Measurements from ENCODE around the gene GRHL3. TPM values are rescaled to one million over a fixed set of nuclear protein-coding genes. Genes with fewer than 3 reads are reported as not detected.

The GRHL3 gene
- total and polyA plus RNA-seq, 8 donors: 0.11 to 0.86 (median 0.35) TPM

GRCh38 chr1:24364975-24365678 is 46.0 kb downstream of the GRHL3 start:
- Histone ChIP-seq H3K4me1 (no peaks in the 10 kb centered on the region), H3K27ac (no peak overlapping the region), H3K4me3 (no peak overlapping the region), H3K27me3 (no peaks in the 10 kb centered on the region), H3K36me3 (peaks cover 0 to under 1% (median 0%) of the 10 kb centered on the region in 3 donors), H3K9me3 (no peaks in the 10 kb centered on the region)
- intact Hi-C loops (cut with DNase I): no loop called here
- DNase-seq (no peak), ATAC-seq (peak in 2 of 4 donors; percentile 26 to 73), FAIRE-seq (no peak)
- 86 to 88% methylated on average over 11 of the region's 11 CpGs for WGBS, 2 donors
- TF ChIP-seq CTCF (IDR thresholded peaks at IDR 0.05): no peak

GRCh38 chr1:24366707-24367106 is 47.5 kb downstream of the GRHL3 start:
- Histone ChIP-seq H3K27me3 (no peaks in the 10 kb centered on the region), H3K36me3 (no peaks in the 10 kb centered on the region), H3K4me1 (no peaks in the 10 kb centered on the region), H3K4me3 (no peak overlapping the region), H3K9me3 (no peaks in the 10 kb centered on the region), H3K27ac (no peak overlapping the region)
- DNase-seq (no peak), FAIRE-seq (no peak), ATAC-seq (no peak)
- TF ChIP-seq CTCF (IDR thresholded peaks at IDR 0.05): no peak
- intact Hi-C loops (cut with DNase I): no loop called here
- WGBS, 2 donors: 95 to 97% methylated on average over 9 of the region's 9 CpGs

GRCh38 chr1:24369199-24369598 is 50.0 kb downstream of the GRHL3 start:
- ATAC-seq (no peak), DNase-seq (no peak), FAIRE-seq (no peak)
- no peaks in the 10 kb centered on the region for H3K27me3 ChIP-seq
- H3K9me3 ChIP-seq: no peaks in the 10 kb centered on the region
- H3K36me3 ChIP-seq: no peaks in the 10 kb centered on the region
- H3K4me1 ChIP-seq: no peaks in the 10 kb centered on the region
- TF ChIP-seq CTCF (IDR thresholded peaks at IDR 0.05): no peak
- intact Hi-C loops (cut with DNase I): no loop called here
- no peak overlapping the region for H3K27ac ChIP-seq
- 94 to 97% methylated on average over 4 of the region's 4 CpGs for WGBS, 2 donors
- no peak overlapping the region for H3K4me3 ChIP-seq

- no peak for DNase-seq
- Histone ChIP-seq H3K27ac (no peak overlapping the region), H3K27me3 (no peaks in the 10 kb centered on the region), H3K36me3 (no peaks in the 10 kb centered on the region), H3K4me3 (no peak overlapping the region), H3K9me3 (no peaks in the 10 kb centered on the region), H3K4me1 (no peaks in the 10 kb centered on the region)
- FAIRE-seq: no peak
- WGBS, 2 donors: 89 to 92% methylated on average over 4 of the region's 4 CpGs
- ATAC-seq: no peak
- intact Hi-C loops (cut with DNase I): no loop called here
- no peak for TF ChIP-seq CTCF (IDR thresholded peaks at IDR 0.05)
These were observed 50.6 kb downstream of the GRHL3 start for GRCh38 chr1:24369801-24370200.

- H3K4me1 ChIP-seq: no peaks in the 10 kb centered on the region
- no peak for TF ChIP-seq CTCF (IDR thresholded peaks at IDR 0.05)
- intact Hi-C loops (cut with DNase I): no loop called here
- 88 to 89% methylated on average over 7 of the region's 7 CpGs for WGBS, 2 donors
- no peaks in the 10 kb centered on the region for H3K9me3 ChIP-seq
- ATAC-seq (no peak), FAIRE-seq (no peak), DNase-seq (no peak)
- no peaks in the 10 kb centered on the region for H3K36me3 ChIP-seq
- no peaks in the 10 kb centered on the region for H3K27me3 ChIP-seq
- no peak overlapping the region for H3K4me3 ChIP-seq
- H3K27ac ChIP-seq: no peak overlapping the region
These were observed 53.9 kb downstream of the GRHL3 start for GRCh38 chr1:24373044-24373443.
